NCI-H187 treated with DMSO at 0.1 percent for 48 hours (cell line): ENCODE measurements around the gene ANKMY1.

ENCODE experiments used
- DNase-seq: peaks from one replicate; lab custom pipeline; 2025; lab: John Stamatoyannopoulos, UW

Gene ANKMY1

GRCh38 chr2:240557808-240558207 lies at the start of gene ANKMY1:
Gene ANKMY1 (minus strand): TSS chr2:240557988. CDS start chr2:240557335, 653 bp downstream.
- DNase-seq = no peak

GRCh38 chr2:240605867-240606743 lies 48.3 kb upstream of the ANKMY1 start:
- DNase-seq = no peak

DNA sequence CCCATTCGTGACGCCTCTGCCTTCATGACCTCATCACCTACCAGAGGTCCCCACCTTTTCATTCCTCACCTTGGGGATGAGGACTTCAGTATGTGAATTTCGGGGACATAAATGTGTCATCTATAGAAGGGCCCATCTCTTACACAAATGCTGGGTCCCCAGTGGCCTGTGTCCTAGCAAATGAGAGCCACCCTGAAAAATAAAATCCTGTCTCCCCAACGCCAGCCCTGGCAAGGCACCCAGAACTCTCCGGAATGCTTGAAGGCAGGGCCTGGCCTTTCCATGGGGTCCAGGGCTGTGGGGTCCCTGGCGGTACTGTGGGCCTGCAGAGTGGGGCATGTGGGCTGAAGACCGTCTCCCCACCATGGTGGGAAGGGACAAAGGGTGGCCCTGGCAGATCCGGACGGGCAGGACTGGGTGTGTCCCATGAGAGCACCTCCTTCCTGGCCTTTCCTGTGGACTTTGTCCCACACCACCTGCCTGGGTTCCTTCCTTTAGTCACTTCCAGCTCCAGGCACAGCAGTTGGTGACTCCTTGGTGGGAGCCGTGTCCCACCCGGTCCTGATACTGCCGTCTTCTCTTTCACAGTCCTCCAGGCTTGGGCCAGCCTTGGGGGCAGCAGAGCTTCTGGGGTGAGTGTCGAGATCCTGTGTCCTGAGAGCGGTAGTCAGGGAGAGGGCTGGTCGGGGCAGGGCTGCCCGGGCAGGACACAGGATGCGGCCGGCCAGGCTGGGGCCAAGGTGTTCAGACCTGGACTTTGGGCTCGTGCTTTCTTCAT lies 47.3 kb upstream of the ANKMY1 start:
- DNase-seq = no peak

DNA sequence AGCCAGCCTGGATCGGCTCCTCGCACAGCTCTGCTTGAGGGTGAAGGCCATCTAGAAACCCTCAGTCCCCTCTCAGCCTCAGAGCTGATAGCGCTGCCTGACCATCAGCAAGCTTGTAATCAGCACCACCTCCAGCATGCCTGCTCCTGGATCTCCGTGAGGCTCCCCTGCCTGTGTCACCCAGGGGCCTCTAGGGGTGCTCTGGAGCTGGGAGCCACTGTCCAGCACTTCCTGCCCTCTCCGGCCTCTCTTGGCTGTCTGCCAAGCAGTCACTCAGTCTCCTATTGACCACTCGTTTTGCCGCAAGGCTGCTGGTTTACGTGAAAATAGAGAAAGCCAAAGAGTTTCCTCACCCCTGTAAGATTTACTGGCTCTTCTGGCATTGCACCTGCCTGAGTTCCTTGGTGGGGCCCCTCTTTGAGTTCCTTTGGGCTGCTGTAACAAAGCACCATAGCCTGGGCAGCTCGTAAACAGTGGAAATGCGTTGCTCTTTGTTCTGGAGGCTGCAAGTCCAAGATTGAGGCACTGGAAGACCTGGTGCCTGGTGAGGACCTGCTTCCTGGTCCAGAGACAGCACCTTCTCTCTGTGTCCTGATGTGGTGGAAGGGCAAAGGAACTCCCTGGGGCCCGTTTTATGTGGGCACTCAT lies 46.6 kb upstream of the ANKMY1 start:
- DNase-seq = no peak

- no peak for DNase-seq
These were observed 46.1 kb upstream of the ANKMY1 start for GRCh38 chr2:240603846-240604245.

- DNase-seq = no peak
These were observed 45.5 kb upstream of the ANKMY1 start for GRCh38 chr2:240603081-240603835.

DNA sequence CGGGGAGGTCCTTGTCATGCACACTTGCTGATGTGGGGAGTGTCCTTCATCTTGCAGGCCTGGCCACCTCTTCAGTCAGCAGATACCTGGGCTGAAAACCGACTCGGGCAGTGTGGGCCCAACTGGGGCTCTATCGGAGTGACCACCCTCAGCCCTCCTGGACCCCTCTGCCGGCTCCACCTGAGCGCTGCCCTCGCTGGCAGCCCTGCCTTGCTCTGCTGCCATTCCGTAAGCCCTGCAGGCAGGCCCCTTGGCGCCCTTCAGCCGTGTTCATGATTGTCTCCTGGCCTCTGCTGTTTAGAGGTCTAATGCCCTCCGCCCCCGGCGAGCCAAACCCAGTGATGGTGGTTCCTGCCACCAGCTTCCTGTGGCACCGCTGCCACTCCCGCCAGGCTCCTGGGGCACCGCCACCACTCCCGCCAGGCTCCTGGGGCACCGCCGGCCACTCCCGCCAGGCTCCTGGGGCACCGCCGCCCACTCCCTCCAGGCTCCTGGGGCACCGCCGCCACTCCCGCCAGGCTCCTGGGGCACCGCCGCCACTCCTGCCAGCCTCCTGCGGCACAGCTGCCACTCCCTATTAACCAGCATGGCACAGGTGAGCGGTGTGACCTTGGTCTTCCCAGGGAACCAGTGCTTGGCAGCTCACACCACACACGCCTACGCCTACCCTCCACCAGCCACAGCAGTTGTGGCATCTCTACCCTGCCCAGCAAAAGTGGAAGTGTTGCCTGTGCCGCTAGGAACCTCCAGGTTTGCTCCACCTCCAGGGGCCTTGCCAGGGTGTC lies 44.7 kb upstream of the ANKMY1 start:
- DNase-seq = no peak

- DNase-seq = no peak
These were observed 44.0 kb upstream of the ANKMY1 start for GRCh38 chr2:240601831-240602160.

GRCh38 chr2:240601061-240601830 lies 43.5 kb upstream of the ANKMY1 start:
- DNase-seq = no peak

DNA sequence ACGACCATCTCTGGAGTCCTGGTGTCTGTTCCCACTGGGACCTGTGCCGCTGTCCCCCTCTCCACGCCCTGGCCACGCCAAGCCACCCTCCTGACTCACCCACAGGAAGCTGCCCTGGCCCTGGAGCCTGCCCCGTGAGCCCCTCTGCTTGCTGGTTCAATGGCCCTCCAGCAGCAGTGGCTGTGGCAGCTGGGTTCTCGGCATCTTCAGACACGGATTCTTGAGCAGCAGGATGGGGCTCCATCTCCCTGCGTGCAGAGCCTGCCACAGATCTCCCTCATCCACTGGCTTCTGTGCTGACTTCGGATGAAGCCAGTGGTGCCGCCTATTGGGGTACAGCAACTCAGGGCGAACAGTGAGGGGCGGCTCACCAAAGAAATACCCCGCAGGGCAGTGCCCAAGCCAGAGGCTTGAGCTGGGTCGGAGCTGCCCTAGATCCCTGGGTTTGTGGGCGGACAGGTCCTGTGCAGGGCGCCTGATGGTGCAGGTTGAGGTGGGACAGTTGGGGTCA lies 42.7 kb upstream of the ANKMY1 start:
- DNase-seq = no peak

- DNase-seq = no peak
These were observed 41.4 kb upstream of the ANKMY1 start for GRCh38 chr2:240599141-240599583.

GRCh38 chr2:240598311-240598911 lies 40.6 kb upstream of the ANKMY1 start:
- DNase-seq = no peak

GRCh38 chr2:240597419-240598181 lies 39.8 kb upstream of the ANKMY1 start:
- no peak for DNase-seq

DNA sequence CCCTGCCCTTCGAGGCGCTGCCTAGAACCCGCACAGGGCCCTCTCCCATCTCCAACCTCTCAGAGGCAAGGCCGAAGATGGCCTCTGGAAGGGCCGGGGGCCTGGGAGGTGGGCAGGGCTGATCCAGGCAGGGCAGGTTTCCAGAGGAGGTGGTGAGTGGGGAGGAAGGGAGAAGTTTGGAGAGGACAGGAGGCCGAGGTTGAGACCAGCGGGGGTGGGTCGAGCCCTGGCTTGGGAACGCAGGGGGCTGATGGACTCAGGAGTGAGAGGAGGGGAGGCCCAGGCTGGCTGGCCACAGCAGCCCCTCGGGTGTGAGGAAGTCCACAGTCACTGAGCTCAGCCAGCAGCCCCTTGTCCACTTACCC lies 39.2 kb upstream of the ANKMY1 start:
- DNase-seq = no peak

GRCh38 chr2:240596491-240596931 lies 38.7 kb upstream of the ANKMY1 start:
- DNase-seq = no peak

DNA sequence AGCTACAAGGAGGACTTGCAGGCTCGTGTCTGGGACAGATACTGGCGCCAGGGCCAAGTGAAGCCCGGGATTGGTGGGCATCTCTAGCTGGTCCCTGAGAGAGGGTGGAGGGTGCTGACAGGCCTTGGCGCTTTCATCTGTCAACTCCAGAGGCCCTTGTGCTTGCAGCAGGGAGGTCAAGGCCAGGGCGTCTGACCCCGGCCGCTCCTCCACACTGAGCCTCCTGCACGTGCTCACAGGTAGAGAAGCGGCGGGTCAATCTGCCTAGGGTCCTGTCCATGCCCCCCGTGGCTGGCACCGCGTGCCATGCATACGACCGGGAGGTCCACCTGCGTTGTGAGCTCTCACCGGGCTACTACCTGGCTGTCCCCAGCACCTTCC lies 38.3 kb upstream of the ANKMY1 start:
- DNase-seq = no peak

DNA sequence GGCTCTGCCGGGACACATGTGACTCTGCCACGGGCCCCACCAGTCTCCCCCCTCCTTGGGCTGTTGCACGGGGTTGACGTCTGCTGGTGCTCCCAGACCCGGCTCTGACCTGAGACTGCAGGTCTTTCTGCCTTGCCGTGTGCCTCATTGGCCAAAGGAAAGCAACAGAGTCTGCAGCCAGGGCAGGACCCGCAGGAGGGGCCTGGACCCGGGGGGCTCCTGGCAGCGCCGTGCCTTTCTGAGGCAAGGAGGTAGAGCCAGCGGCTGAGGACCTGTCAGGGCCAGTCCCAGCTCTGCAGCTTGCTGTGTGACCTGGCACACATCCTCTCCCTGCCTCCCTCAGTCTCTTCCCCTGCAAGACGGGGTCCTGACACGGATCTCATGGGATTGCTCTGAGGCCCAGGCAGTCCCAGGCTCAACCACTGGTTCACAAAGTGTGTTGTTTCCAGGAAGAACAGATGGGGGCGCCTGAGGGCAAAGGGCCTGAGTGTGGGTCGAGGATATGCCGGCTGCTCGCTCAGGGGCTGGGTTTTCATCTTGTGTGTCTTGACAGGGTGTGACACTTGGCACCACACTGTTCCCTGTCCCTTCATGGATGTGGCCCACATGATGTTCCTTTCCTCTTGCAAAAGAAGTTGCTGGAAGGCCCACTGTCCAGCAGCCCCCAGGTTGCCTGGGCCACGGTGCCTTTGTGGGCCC lies 37.7 kb upstream of the ANKMY1 start:
- no peak for DNase-seq
